Occipital lobe (tissue), 2 donors: ENCODE data around the gene CEPT1. TPM values are rescaled to one million over a fixed set of nuclear protein-coding genes. Genes with fewer than 3 reads are reported as not detected.
"Not testable (repeated sequence)": the region's sequence is repeated elsewhere in the genome, so short reads cannot be mapped to it uniquely, and the experiment has no call there.

Experiments
- DNase-seq: peaks from one replicate; lab custom pipeline; 2025; lab: John Stamatoyannopoulos, UW
- total RNA-seq: library from RNA; depleted of rRNA; stranded (reverse); fragments of >200 nt; gene quantifications from one replicate; pipeline ENCODE4 v1.2.3, GENCODE V29; 2014

Gene CEPT1
- 51.0 TPM for total RNA-seq

- peak; percentile 88 for DNase-seq
Observed at GRCh38 chr1:111139956-111140679, at the start of gene CEPT1, which contains the start of gene DRAM2. Gene CEPT1, plus strand, starts transcription at chr1:111140223. Its CDS starts 7,492 bp downstream, at chr1:111147715. Gene DRAM2, minus strand, starts transcription at chr1:111140093. Its CDS starts 8,539 bp downstream, at chr1:111131554.

- not testable (repeated sequence) for DNase-seq
Observed at GRCh38 chr1:111095421-111095820, 44.6 kb upstream of the CEPT1 start.

GRCh38 chr1:111097356-111098099, 42.5 kb upstream of the CEPT1 start:
- DNase-seq: no peak

- DNase-seq: no peak
Observed at GRCh38 chr1:111099289-111099688, 40.7 kb upstream of the CEPT1 start.

- DNase-seq: no peak
Observed at GRCh38 chr1:111101854-111102642, 38.0 kb upstream of the CEPT1 start.

GRCh38 chr1:111104981-111105380, 35.0 kb upstream of the CEPT1 start:
- no peak for DNase-seq

- DNase-seq: no peak
Observed at GRCh38 chr1:111110197-111110899, 29.7 kb upstream of the CEPT1 start.

GRCh38 chr1:111116496-111116895, 23.5 kb upstream of the CEPT1 start:
- DNase-seq: no peak

GRCh38 chr1:111126354-111126753, 13.7 kb upstream of the CEPT1 start:
- no peak for DNase-seq

- no peak for DNase-seq
Observed at GRCh38 chr1:111127923-111128643, 11.9 kb upstream of the CEPT1 start.

- DNase-seq: no peak
Observed at GRCh38 chr1:111129376-111129775, 10.6 kb upstream of the CEPT1 start.

GRCh38 chr1:111131693-111132092, 8.3 kb upstream of the CEPT1 start:
- no peak for DNase-seq

GRCh38 chr1:111133866-111134265, 6.2 kb upstream of the CEPT1 start:
- DNase-seq: no peak

- no peak for DNase-seq
Observed at GRCh38 chr1:111139324-111139955, 583 bp upstream of the CEPT1 start.

- no peak for DNase-seq
Observed at GRCh38 chr1:111140680-111140967, 601 bp downstream of the CEPT1 start.

- no peak for DNase-seq
Observed at GRCh38 chr1:111141245-111142220, 1.5 kb downstream of the CEPT1 start.

GRCh38 chr1:111142356-111142975, 2.4 kb downstream of the CEPT1 start:
- no peak for DNase-seq

- no peak for DNase-seq
Observed at GRCh38 chr1:111145542-111145941, 5.5 kb downstream of the CEPT1 start.
